Pancreas (tissue), 10 donors: ENCODE data around the gene SESN2. TPM values are rescaled to one million over a fixed set of nuclear protein-coding genes. Genes with fewer than 3 reads are reported as not detected.

Source experiments
- ATAC-seq, 4 donors: fragments of 200-7000 bp; cut with Tn5 transposase; one replicate each; pipeline versions ENCODE4 v1.8.0 to v1.9.1; 2020; ENCODE audit warnings: mild to moderate bottlenecking in 4 of 4, moderate library complexity in 4 of 4
- DNase-seq, 6 donors: peaks; one replicate each; pipeline ENCODE4 v3.0.0-alpha.2; 2020
- FAIRE-seq: peaks from 2 replicates; lab custom pipeline; 2012; peaks lifted over from hg19 to GRCh38; lab: Jason Lieb, UNC
- H3K27ac ChIP-seq, 4 donors: fragments of 200-600 bp; sonication (generic); 1 replicate in 3 of 4; 2 replicates in 1 of 4; pipeline versions ENCODE4 v1.5.0 to v1.8.0; 2020
- H3K27me3 ChIP-seq, 4 donors: fragments of 200-600 bp; one replicate each; pipeline ENCODE4 v1.8.0; 2021
- H3K36me3 ChIP-seq, 3 donors: fragments of 200-600 bp; sonication (generic) in 1 of 3; one replicate each; pipeline versions ENCODE4 v1.5.0 to v1.8.0; 2020 to 2021
- H3K4me1 ChIP-seq, 3 donors: fragments of 200-600 bp; one replicate each; pipeline ENCODE4 v1.8.0; 2021
- H3K4me3 ChIP-seq, 4 donors: fragments of 200-600 bp; sonication (generic) in 2 of 4; one replicate each; pipeline versions ENCODE4 v1.5.0 to v1.8.0; 2020 to 2021
- H3K9me3 ChIP-seq, 4 donors: fragments of 200-600 bp; one replicate each; pipeline ENCODE4 v1.8.0; 2021
- CTCF ChIP-seq, 4 donors: fragments of 200-600 bp; sonication (generic) in 3 of 4; IDR thresholded peaks; one replicate each; pipeline versions ENCODE4 v1.5.0 to v1.8.0; 2021; ENCODE audit warnings: antibody characterized with exemption in 4 of 4
- WGBS, 2 donors: extraction: QIAGEN DNeasy Blood & Tissue Kit; methylation state at CpG; one replicate each; pipeline ENCODE4 v1.1.7; 2013; 5-methylcytosine and 5-hydroxymethylcytosine counted together
- intact Hi-C, 3 donors: fragments of 100-400 bp; cut with DNase I; formaldehyde crosslinking; loops; one replicate each; pipeline versions ENCODE4 v1.11.1 to v1.14.2; 2022
- polyA plus RNA-seq, 2 donors: library from polyadenylated mRNA; stranded (reverse); fragments of 200-250 nt; gene quantifications; one replicate each; pipeline ENCODE4 v1.2.3, GENCODE V29; 2013
- total RNA-seq, 6 donors: library from RNA; stranded (reverse); fragmentation: NEBNext Ultra II Directional in 4 of 6; extraction: Animal tissue kit (Norgen Biotek cat#: 25700) in 4 of 6; gene quantifications; one replicate each; pipeline versions ENCODE4 v1.2.1 to v1.2.4, GENCODE V29; 2021 to 2023
- donor health status: healthy with polysubstance abuse.
- donor health status: DM: no; HTN: no; CAD: no; lungs with moderate emphysema.
- donor health status: DM: no; HTN: no; CAD: no.
- donor health status: control.
- donor health status: control.
- donor health status: Bipolar disorder and iron deficiency.
- donor health status: DM: yes; HTN: yes; CAD: no.
- donor health status: DM: no; HTN: no; CAD: no.
- donor health status: DM: no; HTN: no; CAD: no.
- donor health status: DM: yes; HTN: yes; CAD: no.

Gene SESN2
- total and polyA plus RNA-seq, 8 donors = 4.0 to 38.3 (median 7.3) TPM

GRCh38 chr1:28244549-28245251 is 14.6 kb upstream of the SESN2 start:
- FAIRE-seq (no peak), DNase-seq (no peak), ATAC-seq (no peak)
- Histone ChIP-seq H3K4me1 (peaks cover 20 to 51% (median 38%) of the 10 kb centered on the region in 3 donors), H3K27me3 (no peaks in the 10 kb centered on the region), H3K27ac (peak overlapping the region; percentile 57 to 84 (median 72)), H3K4me3 (no peak overlapping the region), H3K36me3 (no peaks in the 10 kb centered on the region), H3K9me3 (no peaks in the 10 kb centered on the region)
- WGBS, 2 donors = 58 to 66% methylated on average over 13 of the region's 13 CpGs
- intact Hi-C loops = no loop called here
- no peak for TF ChIP-seq CTCF (IDR thresholded peaks at IDR 0.05)

DNA sequence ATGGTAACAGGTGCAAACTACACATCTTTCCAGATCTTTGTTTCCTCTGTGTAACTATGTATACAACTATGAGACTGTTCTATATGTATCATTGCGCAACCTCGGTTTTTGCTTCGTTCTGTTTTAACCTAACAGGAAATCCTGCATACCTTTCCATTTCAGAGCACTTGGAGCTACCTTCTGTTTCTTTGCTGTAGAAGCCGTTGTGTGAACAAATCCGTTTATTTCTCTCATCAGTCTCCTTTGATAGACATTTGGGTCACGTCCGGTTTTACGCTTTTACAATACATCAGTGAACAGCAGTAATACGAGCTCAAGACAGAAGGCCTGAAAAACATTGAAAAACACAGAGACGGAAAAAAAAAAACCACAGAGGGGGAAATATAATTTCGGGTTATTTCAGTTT is 12.9 kb upstream of the SESN2 start:
- Histone ChIP-seq H3K27me3 (no peaks in the 10 kb centered on the region), H3K36me3 (no peaks in the 10 kb centered on the region), H3K4me1 (peaks cover 20 to 52% (median 38%) of the 10 kb centered on the region in 3 donors), H3K27ac (peak overlapping the region; percentile 66 to 84 (median 78)), H3K9me3 (no peaks in the 10 kb centered on the region), H3K4me3 (peak overlapping the region; percentile 14 to 61 (median 38))
- WGBS, 2 donors = 9 to 24% methylated on average over 11 of the region's 11 CpGs
- FAIRE-seq (no peak), ATAC-seq (peak in 2 of 4 donors; percentile 5), DNase-seq (no peak)
- intact Hi-C loops = no loop called here
- no peak for TF ChIP-seq CTCF (IDR thresholded peaks at IDR 0.05)

GRCh38 chr1:28247612-28248272 is 11.6 kb upstream of the SESN2 start:
- H3K27ac ChIP-seq = peak overlapping the region; percentile 37 to 84 (median 78)
- no peak for DNase-seq
- no peaks in the 10 kb centered on the region for H3K36me3 ChIP-seq
- no peak for TF ChIP-seq CTCF (IDR thresholded peaks at IDR 0.05)
- intact Hi-C loops = no loop called here
- H3K27me3 ChIP-seq = no peaks in the 10 kb centered on the region
- H3K9me3 ChIP-seq = no peaks in the 10 kb centered on the region
- peak overlapping the region in 2 of 4 donors; percentile 16 to 52 for H3K4me3 ChIP-seq
- no peak for FAIRE-seq
- H3K4me1 ChIP-seq = peaks cover 20 to 51% (median 38%) of the 10 kb centered on the region in 3 donors
- no peak for ATAC-seq
- WGBS, 2 donors = 43 to 56% methylated on average over 11 of the region's 11 CpGs

GRCh38 chr1:28248273-28249012 is 10.9 kb upstream of the SESN2 start:
- TF ChIP-seq CTCF (IDR thresholded peaks at IDR 0.05) = peak; percentile 69 to 90 (median 86)
- Histone ChIP-seq H3K27ac (peak overlapping the region; percentile 41 to 84 (median 78)), H3K36me3 (no peaks in the 10 kb centered on the region), H3K27me3 (no peaks in the 10 kb centered on the region), H3K4me3 (peak overlapping the region in 2 of 4 donors; percentile 6 to 25), H3K9me3 (no peaks in the 10 kb centered on the region), H3K4me1 (peaks cover 13 to 44% (median 34%) of the 10 kb centered on the region in 3 donors)
- WGBS, 2 donors = 1% methylated on average over 12 of the region's 12 CpGs
- FAIRE-seq (peak; percentile 5), DNase-seq (peak; percentile 62 to 85 (median 78)), ATAC-seq (peak; percentile 58 to 77 (median 64))
- intact Hi-C loops = no loop called here
